ENCODE measurements around the gene PTP4A1.
"Not testable (repeated sequence)": the region's sequence is repeated elsewhere in the genome, so short reads cannot be mapped to it uniquely, and the experiment has no call there.

Gene PTP4A1

GRCh38 chr6:63572044-63572746 lies at the start of gene PTP4A1, which contains the start of gene LOC128125822:
TSS of gene PTP4A1 (plus strand) at chr6:63572480. CDS start at chr6:63576881, 4,401 bp downstream.
TSS of gene LOC128125822 (plus strand) at chr6:63572480.
- DNase-seq (ENCODE audit: low read depth) = peak; percentile 81

DNA sequence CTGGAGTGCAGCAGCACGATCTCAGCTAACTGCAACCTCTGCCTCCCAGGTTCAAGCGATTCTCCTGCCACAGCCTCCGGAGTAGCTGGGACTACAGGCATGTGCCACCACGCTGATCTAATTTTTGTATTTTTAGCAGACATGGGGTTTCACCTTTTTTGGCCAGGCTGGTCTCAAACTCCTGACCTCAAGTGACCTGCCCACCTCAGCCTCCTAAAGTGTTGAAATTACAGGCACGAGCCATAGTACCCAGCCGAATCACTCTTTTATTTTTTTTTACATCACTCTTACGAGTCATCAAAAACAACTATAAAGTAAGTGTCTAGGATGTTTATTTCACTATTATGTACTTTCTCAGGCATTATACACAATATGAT lies 49.4 kb upstream of the PTP4A1 start:
- DNase-seq (ENCODE audit: low read depth) = not testable (repeated sequence)

- DNase-seq (ENCODE audit: low read depth) = no peak
These were observed 48.6 kb upstream of the PTP4A1 start for GRCh38 chr6:63523630-63524029.

GRCh38 chr6:63525186-63525878 lies 46.9 kb upstream of the PTP4A1 start:
- DNase-seq (ENCODE audit: low read depth) = no peak

DNA sequence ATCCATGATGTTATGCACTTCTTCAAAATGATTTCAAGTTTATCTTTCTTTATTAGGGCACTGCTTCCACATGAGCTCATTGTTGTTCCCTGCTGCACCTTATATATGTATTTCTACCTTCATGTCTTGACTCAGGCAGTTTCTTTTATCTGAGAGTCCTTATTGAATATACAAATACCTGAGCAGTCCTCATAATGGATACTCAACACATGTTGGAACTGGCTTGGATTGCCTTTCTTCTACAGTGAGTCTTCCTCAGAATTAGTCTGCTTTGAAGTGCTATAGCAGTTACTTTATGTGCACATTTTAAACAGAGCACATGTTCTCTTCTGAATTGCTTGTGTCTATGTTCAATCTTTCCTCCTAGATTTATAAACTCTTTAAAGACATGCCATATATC lies 45.3 kb upstream of the PTP4A1 start:
- DNase-seq (ENCODE audit: low read depth) = no peak

DNA sequence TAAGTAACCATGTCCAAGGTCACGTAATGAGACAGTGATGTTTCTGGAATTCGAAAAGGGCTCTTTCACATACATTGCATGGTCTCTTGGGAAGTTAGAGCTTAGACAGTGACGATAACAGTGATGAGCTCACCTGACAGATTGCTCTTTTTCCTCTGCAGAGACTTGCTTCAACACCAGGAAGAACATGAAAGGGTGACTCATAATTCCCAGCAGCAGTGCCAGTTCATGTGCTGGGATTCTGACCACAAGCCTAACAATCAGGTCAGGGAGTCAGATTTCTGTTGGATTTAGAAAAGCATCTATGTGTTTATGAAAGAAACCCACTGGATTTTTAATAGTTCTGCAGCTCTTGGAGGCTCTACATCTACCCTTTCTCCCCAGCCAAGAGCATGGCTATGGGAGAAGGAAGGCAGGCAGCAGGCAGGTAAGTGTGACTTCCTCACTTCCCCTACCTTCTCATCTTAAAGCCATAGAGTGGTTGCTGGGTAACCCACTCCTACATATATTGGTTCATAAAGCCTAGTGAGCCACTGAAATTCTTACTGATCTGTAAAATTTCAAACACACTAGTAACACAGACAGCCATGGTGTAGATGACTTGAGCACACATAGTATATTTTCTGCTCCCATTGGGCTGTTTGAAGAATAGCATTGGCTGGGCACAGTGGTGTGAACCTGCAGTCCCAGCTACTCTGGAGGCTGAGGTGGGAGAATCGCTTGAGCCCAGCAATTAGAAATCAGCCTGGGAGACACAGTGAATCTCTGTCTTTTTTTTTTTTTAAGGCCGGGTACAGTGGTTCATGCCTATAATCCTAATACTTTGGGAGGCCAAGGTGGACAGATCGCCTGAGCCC lies 44.4 kb upstream of the PTP4A1 start:
- peak; percentile 99 for DNase-seq (ENCODE audit: low read depth)

- DNase-seq (ENCODE audit: low read depth) = no peak
These were observed 42.8 kb upstream of the PTP4A1 start for GRCh38 chr6:63529498-63529897.

- DNase-seq (ENCODE audit: low read depth) = no peak
These were observed 42.1 kb upstream of the PTP4A1 start for GRCh38 chr6:63530182-63530581.

DNA sequence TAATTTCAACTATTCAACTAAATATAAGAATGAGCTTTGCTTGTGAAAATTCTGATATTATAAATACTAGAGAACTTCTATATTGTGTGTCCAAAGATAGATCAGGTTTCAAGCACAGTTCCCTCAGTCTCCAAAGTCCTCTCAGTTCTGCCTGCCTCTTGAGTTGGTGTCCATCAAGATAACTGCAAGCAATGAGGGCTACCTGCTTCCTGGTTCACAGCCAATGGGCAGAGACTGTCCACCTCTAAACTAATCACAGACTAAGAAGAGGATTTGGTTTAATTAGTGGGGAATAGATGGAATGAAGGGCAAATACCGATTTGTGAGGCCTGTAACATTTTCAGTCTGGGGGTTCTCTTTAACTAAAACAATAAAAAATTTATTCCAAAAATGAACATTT lies 41.3 kb upstream of the PTP4A1 start:
- no peak for DNase-seq (ENCODE audit: low read depth)

DNA sequence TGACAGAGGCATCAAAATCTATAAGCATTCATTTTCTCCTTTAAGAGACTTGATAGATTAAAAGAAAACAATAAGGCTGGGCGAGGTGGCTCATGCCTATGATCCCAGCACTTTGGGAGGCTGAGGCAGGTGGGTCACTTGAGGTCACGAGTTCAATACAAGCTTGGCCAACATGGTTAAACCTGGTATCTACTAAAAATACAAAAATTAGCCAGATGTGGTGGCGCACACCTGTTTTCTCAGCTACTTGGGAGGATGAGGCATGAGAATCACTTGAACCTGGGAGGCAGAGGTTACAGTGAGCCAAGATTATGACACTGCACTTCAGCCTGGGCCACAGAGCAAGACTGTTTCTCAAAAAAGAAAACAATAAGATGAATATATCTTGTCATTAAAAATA lies 39.3 kb upstream of the PTP4A1 start:
- DNase-seq (ENCODE audit: low read depth) = no peak

- no peak for DNase-seq (ENCODE audit: low read depth)
These were observed 38.3 kb upstream of the PTP4A1 start for GRCh38 chr6:63533952-63534351.

DNA sequence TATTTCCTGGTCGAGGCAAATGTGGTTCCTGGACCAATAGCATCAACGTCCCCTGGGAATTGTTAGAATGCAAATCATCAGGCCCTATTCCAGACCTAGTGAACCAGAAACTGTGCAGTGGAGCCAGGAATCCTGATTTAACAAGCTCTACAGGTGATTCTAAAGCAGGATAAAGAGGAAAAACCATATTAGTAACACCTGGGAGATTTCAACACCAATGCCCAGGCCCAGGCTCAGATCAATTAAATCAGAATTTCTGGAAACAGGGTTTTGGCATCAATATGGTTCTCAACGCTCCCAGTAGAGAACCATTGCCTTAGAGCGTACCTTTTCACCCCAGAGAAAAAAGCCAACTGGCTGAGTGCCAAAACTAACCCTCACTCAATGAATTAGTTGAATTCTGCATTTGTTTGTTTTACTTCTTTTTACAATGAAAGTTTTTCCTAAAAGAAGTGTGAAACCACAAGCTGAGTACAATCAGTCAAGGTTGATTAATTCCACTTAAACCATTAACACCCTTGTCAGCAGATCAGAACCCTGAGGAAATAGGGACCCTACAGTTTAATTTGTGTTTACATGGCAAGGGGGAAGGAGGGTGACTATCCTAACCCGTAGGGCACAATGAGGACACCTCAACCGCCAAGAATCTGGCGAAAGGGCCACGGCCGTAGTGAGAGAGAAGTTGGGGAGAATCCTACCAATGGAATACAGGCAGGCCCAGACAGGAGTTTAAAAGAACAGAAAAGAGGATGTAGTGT lies 34.9 kb upstream of the PTP4A1 start:
- no peak for DNase-seq (ENCODE audit: low read depth)

GRCh38 chr6:63537959-63538300 lies 34.4 kb upstream of the PTP4A1 start:
- DNase-seq (ENCODE audit: low read depth) = no peak

DNA sequence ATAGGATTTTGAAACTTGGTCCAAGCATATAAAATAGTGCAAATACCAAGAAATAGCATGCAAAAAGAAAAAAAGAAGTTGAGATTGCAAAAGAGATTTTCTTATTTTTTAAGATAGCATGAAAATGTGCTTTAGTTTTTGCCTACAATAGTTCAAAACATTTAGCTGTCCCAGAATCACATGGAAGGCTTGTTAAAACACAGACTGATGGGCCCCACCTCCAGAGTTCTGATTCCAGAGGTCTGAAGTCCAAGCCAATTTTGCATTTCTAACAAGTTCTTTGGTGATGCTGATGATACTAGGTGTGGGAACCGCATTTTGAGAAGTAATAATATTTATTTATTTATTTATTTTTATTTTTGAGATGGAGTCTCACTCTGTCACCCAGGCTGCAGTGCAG lies 33.7 kb upstream of the PTP4A1 start:
- DNase-seq (ENCODE audit: low read depth) = no peak

GRCh38 chr6:63543001-63543400 lies 29.3 kb upstream of the PTP4A1 start:
- no peak for DNase-seq (ENCODE audit: low read depth)

- no peak for DNase-seq (ENCODE audit: low read depth)
These were observed 28.3 kb upstream of the PTP4A1 start for GRCh38 chr6:63543982-63544381.

- DNase-seq (ENCODE audit: low read depth) = no peak
These were observed 26.0 kb upstream of the PTP4A1 start for GRCh38 chr6:63546236-63546635.

- DNase-seq (ENCODE audit: low read depth) = no peak
These were observed 25.6 kb upstream of the PTP4A1 start for GRCh38 chr6:63546697-63547096.

- no peak for DNase-seq (ENCODE audit: low read depth)
These were observed 23.2 kb upstream of the PTP4A1 start for GRCh38 chr6:63549076-63549475.

- no peak for DNase-seq (ENCODE audit: low read depth)
These were observed 19.1 kb upstream of the PTP4A1 start for GRCh38 chr6:63553208-63553607.

DNA sequence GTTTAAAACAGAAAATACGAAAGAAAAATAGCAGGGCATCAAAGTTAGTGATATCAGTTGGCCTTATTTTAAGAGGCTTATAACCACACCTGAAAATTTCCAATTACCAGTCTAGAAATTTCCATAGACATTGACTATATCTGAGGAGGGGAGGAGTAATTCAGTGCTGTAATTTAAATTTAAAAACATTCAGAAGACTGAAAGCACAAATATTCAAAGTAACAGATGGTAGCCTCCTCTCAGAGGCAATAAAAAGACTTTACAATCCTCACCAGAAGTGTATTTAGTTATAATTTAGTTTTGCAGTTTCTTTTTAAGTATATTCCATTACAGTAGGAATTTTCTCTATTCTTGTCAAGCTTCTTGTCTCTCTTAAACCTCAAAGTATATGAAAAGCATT lies 18.4 kb upstream of the PTP4A1 start:
- DNase-seq (ENCODE audit: low read depth) = no peak

DNA sequence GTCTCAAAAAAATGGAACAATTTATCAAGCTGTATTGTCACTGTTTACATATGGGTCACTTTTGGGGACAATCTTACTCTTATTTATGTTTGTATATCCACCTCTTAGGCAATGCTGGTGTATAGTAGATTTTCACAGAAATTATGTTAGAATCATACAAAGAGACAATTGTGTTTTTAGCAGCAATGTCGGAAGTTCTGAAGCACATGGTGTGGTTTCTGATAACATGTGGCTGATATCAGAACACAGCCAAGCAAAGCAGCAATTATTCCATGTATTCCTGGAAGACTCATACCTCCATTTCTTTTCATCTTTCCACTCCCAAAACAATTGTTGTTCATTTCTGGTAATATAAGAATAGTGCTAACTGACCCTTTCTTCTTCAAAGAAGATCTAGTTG lies 17.5 kb upstream of the PTP4A1 start:
- no peak for DNase-seq (ENCODE audit: low read depth)
